Measurements from ENCODE around the gene ALOX15. TPM values are rescaled to one million over a fixed set of nuclear protein-coding genes. Genes with fewer than 3 reads are reported as not detected.

The ALOX15 gene
- total and polyA plus RNA-seq, 9 of the 15 experiments (the other 6 are each of a cell fraction or from before 2014, with no cell fraction given): not detected

GRCh38 chr17:4633643-4634042 is 7.8 kb downstream of the ALOX15 start:
- Histone ChIP-seq H3K4me3 (no peak overlapping the region), H3K9me1 (ENCODE audit: control insufficient read depth, insufficient read depth, low read length) (no peaks in the 10 kb centered on the region), H3K9me3 (replicated peaks; ENCODE audit: control insufficient read depth, insufficient read depth, low read depth, low read length) (no peaks in the 10 kb centered on the region), H3K79me2 (ENCODE audit: control insufficient read depth, insufficient read depth, low read length) (no peaks in the 10 kb centered on the region), H3K36me3 (ENCODE audit: control insufficient read depth, insufficient read depth, low read length) (no peaks in the 10 kb centered on the region), H3K4me2 (ENCODE audit: insufficient read depth, low read length) (no peak overlapping the region), H4K20me1 (replicated peaks; ENCODE audit: control insufficient read depth, insufficient read depth, low read length) (no peaks in the 10 kb centered on the region), H3K9ac (ENCODE audit: insufficient read depth in 1 of 2, low read depth in 2 of 2, low read length in 2 of 2) (no peak overlapping the region), H3K4me1 (replicated peaks in 1 of 2; ENCODE audit: control insufficient read depth in 2 of 2, insufficient read depth in 2 of 2, low read length in 2 of 2) (peaks cover 0 to 4% of the 10 kb centered on the region in 2 experiments; a peak in 2 of 5 replicates), H3K27ac (ENCODE audit: extremely low read depth, low read depth, low read length) (no peak overlapping the region), H3K27me3 (ENCODE audit: control insufficient read depth in 2 of 2, insufficient read depth in 2 of 2, low read length in 2 of 2) (peaks cover 0 to 18% of the 10 kb centered on the region in 2 experiments; a peak in 2 of 5 replicates), H2AFZ (ENCODE audit: low read depth, low read length) (no peak overlapping the region)
- WGBS (ENCODE audit: insufficient coverage, low coverage, missing lambda C conversion rate): 6% methylated on average over 2 of the region's 2 CpGs
- FAIRE-seq: no peak
- POLR2A ChIA-PET: interaction anchor here (0.6 to 1.1 kb wide), 3 partner anchors 24 to 213 kb away, joined by 3 to 4 read pairs (median 3); no protein-coding TSS in a partner anchor
- TF ChIP-seq ZNF146 (CRISPR knock-in tag; IDR thresholded peaks at IDR 0.05; ENCODE audit: unreplicated experiment) (peak; percentile 97), RBM25 (IDR thresholded peaks at IDR 0.05; ENCODE audit: low read depth, low read length, severe bottlenecking) (peak; percentile 51), SMC3 (conservative IDR thresholded peaks at IDR 0.05; ENCODE audit: insufficient read depth, low read depth, low read length) (no peak), BCOR (IDR thresholded peaks at IDR 0.05) (peak; percentile 64; the same call in 1 of the 2 replicates), AFF1 (IDR thresholded peaks at IDR 0.05; ENCODE audit: low read depth in 1 of 2, partially characterized antibody in 2 of 2) (no peak), KDM1A (IDR thresholded peaks at IDR 0.05) (peak; percentile 27 to 30; a peak in 2 of 4 replicates)
- intact Hi-C loops (cut with micrococcal nuclease): no loop called here
- DNase-seq (ENCODE audit: extremely low read depth in 1 of 4, low spot score in 3 of 4): no peak
- no peak for ATAC-seq
- CTCF ChIA-PET (ENCODE audit: low intra/inter-chr PET ratio): no interaction called here
- in situ Hi-C loops (cut with MboI): no loop called here
- no TSS peak for BruUV-seq (replicated peaks)

Data from K562 (cell line).